HG02571 (cell line): ENCODE data around the gene PCDHB15.
"Not testable (repeated sequence)": the region's sequence is repeated elsewhere in the genome, so short reads cannot be mapped to it uniquely, and the experiment has no call there.

Experiments
- ATAC-seq: cut with Tn5 transposase; IDR thresholded peaks from one replicate; pipeline ENCODE4 v1.9.1; 2021; ENCODE audit warnings: mild to moderate bottlenecking, moderate library complexity; ENCODE audit not compliant: unreplicated experiment

Gene PCDHB15

GRCh38 chr5:141245250-141245717 is at the start of gene PCDHB15:
TSS of gene PCDHB15 (plus strand) at chr5:141245395. CDS start at chr5:141245579, 184 bp downstream.
- no peak for ATAC-seq

GRCh38 chr5:141196363-141196762 is 48.8 kb upstream of the PCDHB15 start:
- no peak for ATAC-seq

GRCh38 chr5:141199359-141200235 is 45.6 kb upstream of the PCDHB15 start, which contains the start of gene PCDHB11:
TSS of gene PCDHB11 (plus strand) at chr5:141199627. CDS start at chr5:141199775, 148 bp downstream.
- no peak for ATAC-seq

GRCh38 chr5:141201126-141201525 is 44.1 kb upstream of the PCDHB15 start:
- not testable (repeated sequence) for ATAC-seq

- not testable (repeated sequence) for ATAC-seq
Measured at GRCh38 chr5:141201646-141202045, 43.5 kb upstream of the PCDHB15 start.

- ATAC-seq, result no peak
Measured at GRCh38 chr5:141208478-141208877, 36.7 kb upstream of the PCDHB15 start, which contains the start of gene PCDHB12. TSS of gene PCDHB12 (plus strand) at chr5:141208719. CDS start at chr5:141208908, 189 bp downstream.

GRCh38 chr5:141210281-141210680 is 34.9 kb upstream of the PCDHB15 start:
- not testable (repeated sequence) for ATAC-seq

GRCh38 chr5:141210849-141211248 is 34.3 kb upstream of the PCDHB15 start:
- ATAC-seq, result not testable (repeated sequence)

GRCh38 chr5:141213656-141214339 is 31.4 kb upstream of the PCDHB15 start, which contains the start of gene PCDHB13:
TSS of gene PCDHB13 (plus strand) at chr5:141213919. CDS start at chr5:141214124, 205 bp downstream.
- not testable (repeated sequence) for ATAC-seq

GRCh38 chr5:141214583-141214982 is 30.6 kb upstream of the PCDHB15 start:
- ATAC-seq, result not testable (repeated sequence)

- not testable (repeated sequence) for ATAC-seq
Measured at GRCh38 chr5:141215504-141215903, 29.7 kb upstream of the PCDHB15 start.

- ATAC-seq, result not testable (repeated sequence)
Measured at GRCh38 chr5:141216035-141216434, 29.2 kb upstream of the PCDHB15 start.

GRCh38 chr5:141223112-141223783 is 21.9 kb upstream of the PCDHB15 start, which contains the start of gene PCDHB14:
TSS of gene PCDHB14 (plus strand) at chr5:141223343. CDS start at chr5:141223506, 163 bp downstream.
- no peak for ATAC-seq

- not testable (repeated sequence) for ATAC-seq
Measured at GRCh38 chr5:141224844-141225243, 20.4 kb upstream of the PCDHB15 start.

- ATAC-seq, result not testable (repeated sequence)
Measured at GRCh38 chr5:141225421-141225820, 19.8 kb upstream of the PCDHB15 start.

- ATAC-seq, result no peak
Measured at GRCh38 chr5:141234109-141234667, 11.0 kb upstream of the PCDHB15 start.

- not testable (repeated sequence) for ATAC-seq
Measured at GRCh38 chr5:141235922-141236321, 9.3 kb upstream of the PCDHB15 start.

GRCh38 chr5:141236516-141237313 is 8.5 kb upstream of the PCDHB15 start:
- ATAC-seq, result no peak

GRCh38 chr5:141241496-141241895 is 3.7 kb upstream of the PCDHB15 start:
- no peak for ATAC-seq
